Stimulated activated CD8-positive, alpha-beta memory T cell treated with anti-CD3 and anti-CD28 coated beads, Interleukin-7, amount 100 ng/mL, for 48 hours (primary cell): ENCODE data around the gene DPH7.
A peak's percentile ranks its signal among the peaks of the same experiment; 100 is the strongest.
"Not testable (repeated sequence)": the region's sequence is repeated elsewhere in the genome, so short reads cannot be mapped to it uniquely, and the experiment has no call there.

Source experiments
- DNase-seq, 2 donors: peaks; one replicate each; pipeline ENCODE4 v3.0.0-alpha.2; 2020; ENCODE audit warnings: low read depth in 1 of 2; ENCODE audit errors: extremely low read depth in 1 of 2

The DPH7 gene

DNA sequence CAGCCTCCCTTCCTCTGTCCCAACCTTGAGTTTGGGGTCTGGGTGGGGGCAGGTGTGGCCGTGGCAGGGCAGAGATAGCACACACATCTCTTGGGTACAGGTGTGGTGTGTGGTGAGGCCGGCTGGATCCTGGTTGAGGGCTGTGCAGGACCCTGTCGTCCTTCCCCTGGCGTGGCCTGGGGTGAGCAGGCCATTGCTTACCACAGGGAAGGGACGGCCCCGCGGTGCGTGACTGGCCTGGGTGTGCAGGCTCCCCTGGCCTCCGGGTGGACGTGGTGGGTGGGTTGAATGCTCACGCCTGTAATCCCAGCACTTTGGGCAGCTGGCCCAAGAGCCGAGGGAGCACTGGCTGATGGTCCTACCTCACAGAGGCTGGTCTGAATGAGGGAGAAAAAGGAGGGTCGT is 28.0 kb upstream of the DPH7 start:
- DNase-seq: no peak

- no peak for DNase-seq
Observed at GRCh38 chr9:137606005-137606621, 27.4 kb upstream of the DPH7 start.

DNA sequence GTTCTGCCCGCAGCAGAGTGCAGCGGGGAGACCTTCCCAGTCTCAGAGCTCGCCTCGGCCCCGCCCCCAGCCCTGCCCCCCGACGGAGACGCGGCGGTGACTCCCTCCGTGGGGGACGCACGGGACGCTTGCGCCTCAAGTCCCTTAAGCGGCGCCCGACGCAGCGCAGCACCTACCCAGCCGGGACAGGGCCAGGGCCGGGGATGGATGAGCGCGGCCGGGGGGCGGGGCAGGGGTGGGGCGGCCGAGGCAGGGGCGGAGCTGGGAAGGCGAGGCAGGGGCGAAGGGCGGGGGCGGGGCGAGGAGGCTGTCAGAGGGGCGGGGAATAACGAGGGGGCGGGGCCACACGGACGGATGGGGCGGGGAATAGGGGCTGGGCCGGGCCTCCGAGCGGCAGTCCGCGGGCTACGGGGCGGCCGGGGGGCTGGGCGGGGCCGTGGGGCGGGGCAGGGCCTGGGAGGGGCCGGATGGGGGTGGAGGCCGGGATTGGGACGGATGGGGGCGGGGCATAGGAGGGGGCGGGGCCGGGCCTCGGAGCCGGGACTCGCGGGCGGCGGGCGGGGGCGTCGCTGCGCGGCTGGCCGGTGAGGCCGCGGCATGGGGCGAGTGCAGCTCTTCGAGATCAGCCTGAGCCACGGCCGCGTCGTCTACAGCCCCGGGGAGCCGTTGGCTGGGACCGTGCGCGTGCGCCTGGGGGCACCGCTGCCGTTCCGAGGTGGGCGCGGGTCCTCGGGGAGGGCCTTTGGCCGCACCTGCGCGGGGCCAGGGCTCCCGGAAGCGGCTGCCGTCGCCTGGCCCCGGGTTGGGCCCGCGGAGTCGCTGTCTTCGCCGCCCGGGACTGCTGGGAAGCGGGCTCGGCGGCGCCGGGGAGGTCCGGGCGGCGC is 26.6 kb upstream of the DPH7 start, which contains the start of gene ARRDC1:
Gene ARRDC1, plus strand, starts transcription at position 566 of the 884 bp plus-strand sequence. Its CDS starts 32 bp downstream, at position 598.
- DNase-seq: peak; percentile 84 to 90

GRCh38 chr9:137604345-137605086 is 25.8 kb upstream of the DPH7 start:
- no peak for DNase-seq

DNA sequence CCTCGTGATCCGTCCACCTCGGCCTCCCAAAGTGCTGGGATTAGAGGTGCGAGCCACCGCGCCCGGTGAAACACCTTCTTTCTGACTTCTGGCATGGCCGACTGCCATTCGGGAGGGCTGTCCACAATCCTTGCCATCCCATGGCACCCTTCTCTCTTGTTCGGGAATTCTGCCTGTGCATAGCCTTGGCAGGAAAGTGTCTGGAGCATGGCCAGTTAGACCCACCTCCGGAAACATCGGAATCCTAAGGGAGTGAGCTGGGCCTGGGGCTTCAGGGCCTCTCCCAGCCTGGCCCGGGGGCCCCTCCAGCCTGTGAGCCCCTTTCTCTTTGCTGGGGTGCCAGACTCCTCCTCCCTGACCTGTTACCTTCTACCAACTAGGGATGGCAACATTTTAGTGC is 25.2 kb upstream of the DPH7 start:
- DNase-seq: no peak

DNA sequence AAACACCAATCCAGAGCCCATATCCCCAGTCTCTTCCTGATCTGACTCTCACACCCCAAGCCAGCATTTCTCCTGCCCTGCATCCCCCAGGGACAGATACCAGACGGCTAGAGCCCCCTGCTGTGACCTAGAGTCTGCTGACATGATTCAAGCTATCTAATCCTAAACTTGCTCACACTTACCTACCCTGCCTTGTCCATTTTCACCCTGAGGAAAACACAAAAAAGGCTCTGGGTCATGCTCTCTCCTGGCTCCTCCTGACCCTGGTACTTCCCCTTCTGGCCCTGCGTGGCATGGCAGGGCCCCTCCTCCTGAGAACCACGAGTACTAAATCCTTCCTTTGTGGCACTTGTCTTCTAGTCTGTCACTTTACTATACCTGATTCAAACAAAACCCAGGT is 23.9 kb upstream of the DPH7 start:
- DNase-seq: no peak

DNA sequence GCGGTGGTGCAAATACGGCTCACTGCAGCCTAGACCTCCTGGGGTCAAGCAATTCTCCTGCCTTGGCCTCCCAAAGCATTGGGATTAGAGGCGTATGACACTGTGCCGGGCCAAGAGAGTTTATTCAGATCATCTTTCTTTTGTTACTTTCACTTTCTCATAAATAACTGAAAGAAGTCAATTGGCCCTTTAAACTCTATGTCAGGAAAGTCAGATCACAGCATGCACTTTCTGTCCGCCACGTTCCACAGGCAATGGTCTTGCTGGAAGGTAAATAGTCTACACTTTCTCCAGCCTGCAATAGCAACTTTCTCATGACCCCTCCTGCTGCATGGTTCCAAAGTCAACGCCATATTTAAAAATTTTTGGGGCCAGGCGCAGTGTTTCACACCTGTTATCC is 20.2 kb upstream of the DPH7 start:
- no peak for DNase-seq

- not testable (repeated sequence) for DNase-seq
Observed at GRCh38 chr9:137596577-137596976, 17.9 kb upstream of the DPH7 start.

- DNase-seq: no peak
Observed at GRCh38 chr9:137593176-137593575, 14.5 kb upstream of the DPH7 start.

GRCh38 chr9:137592767-137593166 is 14.0 kb upstream of the DPH7 start:
- DNase-seq: no peak

- peak; percentile 68 to 85 for DNase-seq
Observed at GRCh38 chr9:137590469-137591383, 12.0 kb upstream of the DPH7 start, which contains the start of gene ZMYND19. ZMYND19 (minus strand) TSS chr9:137590512; CDS start chr9:137590263, 249 bp downstream.

- DNase-seq: no peak
Observed at GRCh38 chr9:137590123-137590468, 11.4 kb upstream of the DPH7 start.

DNA sequence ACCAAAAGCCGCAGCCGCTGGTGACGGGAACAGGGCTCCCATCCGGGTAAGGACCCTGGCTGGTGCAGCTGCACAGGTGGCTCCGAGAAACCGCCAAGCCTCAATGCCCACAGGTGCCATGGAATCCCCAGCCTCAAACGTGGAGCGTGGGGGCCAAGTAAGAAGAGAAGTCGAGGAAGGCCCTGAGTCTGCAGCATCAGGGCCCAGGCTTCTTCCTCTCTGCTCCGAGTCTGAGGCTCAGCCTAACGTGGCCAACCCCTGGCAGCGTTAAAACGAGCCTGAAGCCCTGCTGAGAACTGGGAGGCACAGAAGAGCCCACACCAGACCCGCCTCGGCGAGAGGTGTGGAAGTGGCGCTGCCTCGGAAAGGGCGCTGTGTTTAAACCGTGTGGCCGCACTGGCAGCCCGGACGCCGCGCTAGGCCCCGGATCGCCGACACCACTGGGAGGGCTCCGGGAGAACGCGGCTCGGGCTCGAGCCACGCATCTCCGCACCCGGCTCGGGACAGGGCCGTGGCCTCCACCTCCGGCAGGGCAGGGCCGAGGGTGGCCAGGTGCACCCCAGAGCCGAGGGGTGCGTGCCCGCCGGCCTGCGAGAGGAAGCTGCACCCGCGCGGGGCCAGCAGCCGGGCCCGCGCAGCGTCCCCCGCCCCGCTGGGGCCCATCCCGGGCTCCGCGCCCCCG is 10.9 kb upstream of the DPH7 start:
- no peak for DNase-seq

DNA sequence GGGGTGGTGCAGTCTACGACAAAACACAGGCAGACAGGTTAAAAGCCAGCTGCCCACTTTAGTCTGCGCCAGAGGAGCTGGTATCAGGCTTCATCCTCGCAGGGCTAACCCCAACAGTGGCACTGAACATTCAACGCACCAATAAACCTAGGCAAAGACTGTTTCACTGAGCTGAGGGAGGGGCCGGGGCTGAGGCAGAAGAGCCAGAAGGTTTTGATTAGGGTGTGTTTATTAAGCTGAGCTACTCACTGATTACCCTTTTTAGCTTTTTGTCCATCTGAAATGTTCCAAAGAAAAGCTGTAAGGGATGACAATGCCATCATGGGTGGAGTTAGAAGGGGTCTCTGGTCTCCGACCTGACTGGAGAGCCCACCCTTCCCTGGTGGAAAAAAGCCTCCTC is 10.2 kb upstream of the DPH7 start:
- no peak for DNase-seq

GRCh38 chr9:137588311-137588710 is 9.6 kb upstream of the DPH7 start:
- DNase-seq: no peak

GRCh38 chr9:137586854-137587253 is 8.1 kb upstream of the DPH7 start:
- no peak for DNase-seq

DNA sequence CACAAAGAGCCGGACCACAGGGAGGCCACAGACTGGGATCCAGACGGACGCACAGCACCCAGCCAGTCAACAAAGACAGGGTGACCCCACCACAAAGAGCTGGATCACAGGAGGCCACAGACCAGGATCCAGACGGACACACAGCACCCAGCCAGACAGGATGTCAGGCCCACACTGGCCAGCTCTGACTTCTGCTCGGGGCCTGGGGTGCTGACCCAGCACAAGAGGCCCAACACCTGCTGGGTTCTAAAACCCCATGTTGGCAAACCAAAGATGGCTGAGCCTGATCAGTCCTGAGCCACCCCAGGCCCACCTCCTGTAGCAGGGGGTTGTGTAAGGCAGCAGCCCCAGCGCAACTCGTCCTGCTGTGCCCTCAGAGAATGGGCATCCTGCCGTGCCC is 5.2 kb upstream of the DPH7 start:
- DNase-seq: no peak

GRCh38 chr9:137583347-137583746 is 4.6 kb upstream of the DPH7 start:
- DNase-seq: no peak

GRCh38 chr9:137582286-137582860 is 3.6 kb upstream of the DPH7 start:
- DNase-seq: no peak
